HepG2 (cell line): ENCODE data around the gene PKDREJ. TPM values are rescaled to one million over a fixed set of nuclear protein-coding genes. Genes with fewer than 3 reads are reported as not detected.

ENCODE experiments used
- ATAC-seq: fragments of 200-7000 bp; cut with Tn5 transposase; 3 replicates; pipeline ENCODE4 v1.9.1; 2020; ENCODE audit warnings: mild to moderate bottlenecking, moderate library complexity
- BruUV-seq: library from RNA; stranded (reverse); fragments of 400-500 nt; replicated peaks from 2 replicates; lab custom pipeline; 2021; lab: Mats Ljungman, UMichigan
- CTCF ChIA-PET: fragments of 300-600 bp; formaldehyde crosslinking; extraction: SDS; loops from one replicate; lab custom pipeline; 2021; ENCODE audit warnings: low total read pairs, inconsistent platforms, low intra/inter-chr PET ratio; lab: Yijun Ruan, JAX
- POLR2A ChIA-PET: fragments of 350-600 bp; sonication (Branson Sonifier 250); formaldehyde crosslinking; loops from one replicate; lab custom pipeline; 2020; ENCODE audit warnings: antibody characterized with exemption, inconsistent platforms; lab: Yijun Ruan, JAX
- DNase-seq: peaks from one replicate; pipeline ENCODE4 v3.0.0-alpha.2; 2015; ENCODE audit warnings: low spot score
- FAIRE-seq: peaks from 3 replicates; lab custom pipeline; 2011; peaks lifted over from hg19 to GRCh38; lab: Jason Lieb, UNC
- H2AFZ ChIP-seq: one replicate; pipeline ENCODE4 v1.6.1; 2011; ENCODE audit warnings: low read length, inconsistent platforms
- H3K27ac ChIP-seq: fragments of 300-600 bp; 3 replicates; pipeline ENCODE4 v1.8.0; 2011; ENCODE audit warnings: mixed run types, mild to moderate bottlenecking, mixed read lengths, low read length, inconsistent platforms; ENCODE audit not compliant: insufficient read depth; ENCODE audit errors: extremely low read length
- H3K27me3 ChIP-seq, 2 experiments: fragments of 200-600 bp in 1 of 2; 2 replicates in 1 of 2; 3 replicates in 1 of 2; pipeline versions ENCODE4 v1.6.0 to v1.8.0; 2011; ENCODE audit warnings: low read length in 2 of 2, mild to moderate bottlenecking in 2 of 2, moderate library complexity in 2 of 2, inconsistent platforms in 1 of 2; ENCODE audit not compliant: insufficient read depth in 2 of 2, control insufficient read depth in 1 of 2
- H3K36me3 ChIP-seq, 2 experiments: fragments of 200-600 bp in 1 of 2; replicated peaks in 1 of 2; 2 replicates in 1 of 2; 3 replicates in 1 of 2; pipeline versions ENCODE4 v1.5.1 to v1.8.0; 2011; ENCODE audit warnings: low read length in 2 of 2, inconsistent platforms in 1 of 2; ENCODE audit not compliant: insufficient read depth in 2 of 2, control insufficient read depth in 1 of 2
- H3K4me1 ChIP-seq: 2 replicates; pipeline ENCODE4 v1.5.1; 2012; ENCODE audit warnings: low read length, inconsistent platforms; ENCODE audit not compliant: insufficient read depth
- H3K4me2 ChIP-seq: 2 replicates; pipeline ENCODE4 v1.6.0; 2011; ENCODE audit warnings: low read depth, low read length, inconsistent platforms
- H3K4me3 ChIP-seq, 3 experiments: fragments of 200-600 bp in 1 of 3; sonication (generic), shearing (Covaris generic) in 1 of 3; replicated peaks in 1 of 3; 2 replicates each; pipeline ENCODE4 v1.5.1; 2011 to 2016; ENCODE audit warnings: low read length in 3 of 3, inconsistent platforms in 2 of 3, low read depth in 2 of 3, mild to moderate bottlenecking in 2 of 3, control low read depth in 1 of 3, mixed read lengths in 1 of 3; ENCODE audit not compliant: insufficient read depth in 1 of 3
- H3K79me2 ChIP-seq: one replicate; pipeline ENCODE4 v1.6.1; 2011; ENCODE audit warnings: low read length, inconsistent platforms; ENCODE audit not compliant: insufficient read depth
- H3K9ac ChIP-seq: 2 replicates; pipeline ENCODE4 v1.6.0; 2011; ENCODE audit warnings: mild to moderate bottlenecking, low read depth, low read length, inconsistent platforms; ENCODE audit not compliant: insufficient read depth
- H3K9me3 ChIP-seq: 2 replicates; pipeline ENCODE4 v1.5.1; 2012; ENCODE audit warnings: mild to moderate bottlenecking, low read length
- H4K20me1 ChIP-seq: 2 replicates; pipeline ENCODE4 v1.6.0; 2011; ENCODE audit warnings: inconsistent platforms, mild to moderate bottlenecking, low read length, moderate library complexity; ENCODE audit not compliant: insufficient read depth
- AGO2 ChIP-seq: fragments of 200-400 bp; formaldehyde crosslinking; optimal IDR thresholded peaks from 2 replicates; pipeline ENCODE3; 2017; ENCODE audit warnings: mild to moderate bottlenecking, low read depth, low read length, moderate library complexity
- CREB3 ChIP-seq: sonication (generic); formaldehyde crosslinking; IDR thresholded peaks from 2 replicates; pipeline ENCODE4 v1.5.0; 2020; ENCODE audit warnings: missing genetic modification reagents
- FOXA1 ChIP-seq, 2 experiments: fragments of 450-650 bp in 1 of 2; sonication (generic) in 1 of 2; formaldehyde crosslinking in 1 of 2; IDR thresholded peaks; 2 replicates each; pipeline versions ENCODE4 v1.4.0 to v1.6.1; 2016 to 2020; ENCODE audit warnings: missing genetic modification reagents in 1 of 2
- POLR2A ChIP-seq, 2 experiments: IDR thresholded peaks; 2 replicates each; pipeline ENCODE4 v1.6.1; 2011; ENCODE audit warnings: low read depth in 2 of 2, low read length in 2 of 2, mild to moderate bottlenecking in 1 of 2, moderate library complexity in 1 of 2; ENCODE audit not compliant: insufficient read depth in 1 of 2
- RBFOX2 ChIP-seq: fragments of 200-400 bp; formaldehyde crosslinking; IDR thresholded peaks from 2 replicates; pipeline ENCODE4 v1.6.1; 2017; ENCODE audit warnings: low read depth, mild to moderate bottlenecking, low read length
- SAP130 ChIP-seq: IDR thresholded peaks from 2 replicates; pipeline ENCODE4 v1.6.1; 2016; ENCODE audit warnings: low read depth
- SRY ChIP-seq: sonication (generic); formaldehyde crosslinking; IDR thresholded peaks from 2 replicates; pipeline ENCODE4 v1.8.0; 2022; ENCODE audit warnings: mild to moderate bottlenecking, missing genetic modification reagents
- ZNF12 ChIP-seq: sonication (generic); formaldehyde crosslinking; IDR thresholded peaks from 2 replicates; pipeline ENCODE4 v1.5.0; 2020; ENCODE audit warnings: missing genetic modification reagents
- ZNF160 ChIP-seq: sonication (generic); formaldehyde crosslinking; IDR thresholded peaks from 2 replicates; pipeline ENCODE4 v1.8.0; 2022; ENCODE audit warnings: mild to moderate bottlenecking, inconsistent platforms, missing genetic modification reagents
- ZNF292 ChIP-seq: sonication (generic); formaldehyde crosslinking; IDR thresholded peaks from 2 replicates; pipeline ENCODE4 v1.8.1; 2022; ENCODE audit warnings: mild to moderate bottlenecking, low read depth, missing genetic modification reagents, borderline replicate concordance
- ZNF564 ChIP-seq: sonication (generic); formaldehyde crosslinking; IDR thresholded peaks from 2 replicates; pipeline ENCODE4 v1.8.1; 2023; ENCODE audit warnings: mild to moderate bottlenecking, missing genetic modification reagents
- ZNF891 ChIP-seq: sonication (generic); formaldehyde crosslinking; IDR thresholded peaks from 2 replicates; pipeline ENCODE4 v1.5.0; 2020; ENCODE audit warnings: mild to moderate bottlenecking, missing genetic modification reagents
- ZUFSP ChIP-seq: sonication (generic); formaldehyde crosslinking; IDR thresholded peaks from 2 replicates; pipeline ENCODE4 v1.9.0; 2021; ENCODE audit warnings: missing genetic modification reagents, mild to moderate bottlenecking, borderline replicate concordance
- WGBS: methylation state at CpG from one replicate; pipeline ENCODE4 v1.1.6; 2017; ENCODE audit warnings: low lambda C conversion rate; 5-methylcytosine and 5-hydroxymethylcytosine counted together
- in situ Hi-C: cut with HindIII; loops from 2 replicates; pipeline ENCODE4 v1.10.0; 2017; ENCODE audit warnings: low pct_unique_long_range_greater_than_20kb; ENCODE audit not compliant: extremely low pct_ligation_motif_present
- intact Hi-C: fragments of 100-400 bp; cut with micrococcal nuclease; formaldehyde crosslinking; loops from one replicate; pipeline ENCODE4 v1.10.0; 2022; ENCODE audit not compliant: unreplicated experiment
- polyA plus RNA-seq, 8 experiments: library from polyadenylated mRNA; depleted of rRNA in 3 of 8; stranded (reverse) in 7 of 8; unstranded in 1 of 8; fragments of >200 nt; fragmentation: Illumina TruSeq in 4 of 8; extraction: Trizol in 4 of 8; gene quantifications; 2 replicates each; pipeline versions ENCODE4 v1.2.1 to v1.2.3, GENCODE V29; 2011 to 2016; ENCODE audit warnings: low read depth in 4 of 8, missing spikeins in 1 of 8, mixed read lengths in 1 of 8; ENCODE audit not compliant: insufficient read depth in 1 of 8
- total RNA-seq, 5 experiments: library from RNA; depleted of rRNA; stranded (reverse); fragments of >200 nt; fragmentation: Illumina TruSeq; extraction: Trizol; gene quantifications; 2 replicates each; pipeline ENCODE4 v1.2.3, GENCODE V29; 2016; ENCODE audit warnings: low read depth in 1 of 5
- TF ChIP-seq, protein P1 (sequence below): sonication (generic); formaldehyde crosslinking; IDR thresholded peaks from 2 replicates; pipeline ENCODE4 v1.5.0; 2020; ENCODE audit warnings: mild to moderate bottlenecking, missing genetic modification reagents, moderate library complexity

Gene PKDREJ
- total and polyA plus RNA-seq, 2 of the 13 experiments (the other 11 are each of a cell fraction or from before 2014, with no cell fraction given) = not detected

DNA sequence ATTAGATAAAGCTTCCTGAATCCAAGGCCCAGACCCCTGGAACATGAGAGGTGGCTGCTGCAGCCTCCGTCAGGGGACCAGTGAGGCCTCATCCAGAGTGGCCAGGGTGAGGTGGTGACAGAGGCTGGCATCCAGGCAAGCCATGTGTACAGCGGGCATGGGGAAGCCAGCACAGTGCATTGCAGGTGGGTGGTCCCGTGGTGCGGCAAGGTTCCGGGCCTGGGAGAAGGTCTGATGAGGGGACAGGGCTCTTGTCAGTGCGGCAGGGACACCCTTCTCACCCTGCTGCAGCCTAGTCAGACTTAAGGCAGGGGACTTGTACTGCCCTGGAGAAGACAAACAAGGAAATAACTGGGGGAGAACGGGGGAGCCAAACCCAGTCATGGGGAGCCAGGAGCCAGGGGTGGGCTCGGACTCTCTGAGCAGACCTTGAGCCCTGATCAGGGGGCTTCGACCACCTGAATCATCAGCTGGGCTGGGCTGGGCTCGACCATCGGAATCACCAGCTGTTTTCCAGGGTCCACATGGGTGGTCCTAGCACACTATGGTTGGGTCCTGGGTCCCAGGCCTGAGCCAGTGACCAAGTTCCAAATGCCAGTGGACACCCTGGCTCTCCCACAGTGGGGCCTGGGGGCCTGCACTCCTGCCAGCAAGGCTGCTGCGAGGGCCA is 9.8 kb upstream of the PKDREJ start:
- CTCF ChIA-PET = no interaction called here

GRCh38 chr22:46272196-46272595 is 9.1 kb upstream of the PKDREJ start:
- no peak overlapping the region for H3K4me2 ChIP-seq
- no peak overlapping the region for H3K27ac ChIP-seq
- no TSS peak for BruUV-seq
- H3K9ac ChIP-seq = no peak overlapping the region
- intact Hi-C loops = no loop called here
- WGBS = 98% methylated on average over 8 of the region's 8 CpGs
- ChIA-PET POLR2A (no interaction called here), CTCF (no interaction called here)
- no peak for ATAC-seq
- peaks cover 21% of the 10 kb centered on the region for H3K4me1 ChIP-seq
- peaks cover 32% of the 10 kb centered on the region for H4K20me1 ChIP-seq
- H3K79me2 ChIP-seq = peaks cover 27% of the 10 kb centered on the region
- peaks cover 0 to 3% of the 10 kb centered on the region in 2 experiments; a peak in 1 of 5 replicates for H3K27me3 ChIP-seq
- H3K4me3 ChIP-seq = no peak overlapping the region
- DNase-seq = no peak
- H3K9me3 ChIP-seq = no peaks in the 10 kb centered on the region
- no peak overlapping the region for H2AFZ ChIP-seq
- in situ Hi-C loops = no loop called here
- FAIRE-seq = no peak
- H3K36me3 ChIP-seq = peaks cover 25 to 71% of the 10 kb centered on the region in 2 experiments
- no peak for TF ChIP-seq POLR2A (IDR thresholded peaks at IDR 0.05; ENCODE audit: insufficient read depth in 1 of 2, low read depth in 2 of 2, low read length in 2 of 2)
- TF ChIP-seq FOXA1 (IDR thresholded peaks at IDR 0.05) = no peak
- no peak for TF ChIP-seq FOXA1 (CRISPR knock-in tag; IDR thresholded peaks at IDR 0.05)
- TF ChIP-seq SAP130 (CRISPR knock-in tag) = no peak
- TF ChIP-seq AGO2 = no peak
- no peak for TF ChIP-seq ZNF160 (CRISPR knock-in tag)
- no peak for TF ChIP-seq CREB3
- no peak for TF ChIP-seq ZUFSP
- TF ChIP-seq ZNF564 = no peak
- no peak for TF ChIP-seq ZNF12 (CRISPR knock-in tag)
- TF ChIP-seq, protein P1, sequence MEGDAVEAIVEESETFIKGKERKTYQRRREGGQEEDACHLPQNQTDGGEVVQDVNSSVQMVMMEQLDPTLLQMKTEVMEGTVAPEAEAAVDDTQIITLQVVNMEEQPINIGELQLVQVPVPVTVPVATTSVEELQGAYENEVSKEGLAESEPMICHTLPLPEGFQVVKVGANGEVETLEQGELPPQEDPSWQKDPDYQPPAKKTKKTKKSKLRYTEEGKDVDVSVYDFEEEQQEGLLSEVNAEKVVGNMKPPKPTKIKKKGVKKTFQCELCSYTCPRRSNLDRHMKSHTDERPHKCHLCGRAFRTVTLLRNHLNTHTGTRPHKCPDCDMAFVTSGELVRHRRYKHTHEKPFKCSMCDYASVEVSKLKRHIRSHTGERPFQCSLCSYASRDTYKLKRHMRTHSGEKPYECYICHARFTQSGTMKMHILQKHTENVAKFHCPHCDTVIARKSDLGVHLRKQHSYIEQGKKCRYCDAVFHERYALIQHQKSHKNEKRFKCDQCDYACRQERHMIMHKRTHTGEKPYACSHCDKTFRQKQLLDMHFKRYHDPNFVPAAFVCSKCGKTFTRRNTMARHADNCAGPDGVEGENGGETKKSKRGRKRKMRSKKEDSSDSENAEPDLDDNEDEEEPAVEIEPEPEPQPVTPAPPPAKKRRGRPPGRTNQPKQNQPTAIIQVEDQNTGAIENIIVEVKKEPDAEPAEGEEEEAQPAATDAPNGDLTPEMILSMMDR = no peak
- no peak for TF ChIP-seq SRY
- TF ChIP-seq ZNF292 (CRISPR knock-in tag) = no peak

More for the DNA sequence above, 9.8 kb upstream of the PKDREJ start:
- Histone ChIP-seq H3K9ac (no peak overlapping the region), H3K27me3 (peaks cover 0 to 3% of the 10 kb centered on the region in 2 experiments; a peak in 1 of 5 replicates), H3K4me3 (no peak overlapping the region), H4K20me1 (peaks cover 32% of the 10 kb centered on the region), H3K9me3 (no peaks in the 10 kb centered on the region), H2AFZ (no peak overlapping the region), H3K79me2 (peaks cover 27% of the 10 kb centered on the region), H3K36me3 (peaks cover 29 to 77% of the 10 kb centered on the region in 2 experiments), H3K4me1 (peaks cover 19% of the 10 kb centered on the region), H3K4me2 (no peak overlapping the region), H3K27ac (no peak overlapping the region)
- peak in 1 of 2 experiments; percentile 27; a peak in 1 of 4 replicates for TF ChIP-seq POLR2A (IDR thresholded peaks at IDR 0.05; ENCODE audit: insufficient read depth in 1 of 2, low read depth in 2 of 2, low read length in 2 of 2)
- no peak for TF ChIP-seq ZNF891 (CRISPR knock-in tag)
- peak; percentile 77 for TF ChIP-seq AGO2
- peak; percentile 28; the same call in 1 of the 2 replicates for TF ChIP-seq RBFOX2
- no TSS peak for BruUV-seq
- intact Hi-C loops = no loop called here
- ATAC-seq (no peak), DNase-seq (no peak), FAIRE-seq (no peak)
- POLR2A ChIA-PET = interaction anchor here (1.4 kb wide), 1 partner anchor 23 kb away, joined by 4 read pairs; the partner anchor contains the start of gene CDPF1
- in situ Hi-C loops = no loop called here
- WGBS = 96% methylated on average over 8 of the region's 12 CpGs
